Hepatocyte (in vitro differentiated cells): ENCODE data around the gene TTYH2. TPM values are rescaled to one million over a fixed set of nuclear protein-coding genes. Genes with fewer than 3 reads are reported as not detected.

ENCODE experiments used
- DNase-seq: peaks from one replicate; pipeline ENCODE4 v3.0.0-alpha.2; 2016; ENCODE audit warnings: low spot score
- H2AFZ ChIP-seq: fragments of 200-600 bp; sonication (generic); 2 replicates; pipeline ENCODE4 v1.6.0; 2016; ENCODE audit warnings: antibody characterized with exemption, mild to moderate bottlenecking
- H3K27ac ChIP-seq: fragments of 200-600 bp; sonication (generic); 2 replicates; pipeline ENCODE4 v1.5.1; 2016; ENCODE audit warnings: mild to moderate bottlenecking
- H3K27me3 ChIP-seq: fragments of 200-600 bp; sonication (generic); 2 replicates; pipeline ENCODE4 v1.6.1; 2016
- H3K36me3 ChIP-seq: fragments of 200-600 bp; sonication (generic); replicated peaks from 2 replicates; pipeline ENCODE4 v1.5.1; 2016; ENCODE audit warnings: low read depth; ENCODE audit not compliant: insufficient read depth
- H3K4me1 ChIP-seq: fragments of 200-600 bp; sonication (generic); 2 replicates; pipeline ENCODE4 v1.5.1; 2016; ENCODE audit warnings: mild to moderate bottlenecking, moderate library complexity; ENCODE audit not compliant: insufficient read depth
- H3K4me2 ChIP-seq: fragments of 200-600 bp; sonication (generic); 2 replicates; pipeline ENCODE4 v1.6.0; 2016
- H3K4me3 ChIP-seq: fragments of 200-600 bp; sonication (generic); 2 replicates; pipeline ENCODE4 v1.5.1; 2016; ENCODE audit warnings: mild to moderate bottlenecking
- H3K79me2 ChIP-seq: fragments of 200-600 bp; sonication (generic); 2 replicates; pipeline ENCODE4 v1.6.0; 2017; ENCODE audit warnings: mild to moderate bottlenecking
- H3K9me2 ChIP-seq: fragments of 200-600 bp; sonication (generic); replicated peaks from 2 replicates; pipeline ENCODE4 v1.6.0; 2017; ENCODE audit warnings: mild to moderate bottlenecking; ENCODE audit not compliant: insufficient read depth
- H3K9me3 ChIP-seq: fragments of 200-600 bp; sonication (generic); 2 replicates; pipeline ENCODE4 v1.5.1; 2016; ENCODE audit warnings: low read depth, mild to moderate bottlenecking
- H4K20me1 ChIP-seq: fragments of 200-600 bp; sonication (generic); 2 replicates; pipeline ENCODE4 v1.6.0; 2016; ENCODE audit warnings: mild to moderate bottlenecking; ENCODE audit not compliant: insufficient read depth, poor library complexity, severe bottlenecking
- EZH2 ChIP-seq: fragments of 200-600 bp; sonication (generic); IDR thresholded peaks from 2 replicates; pipeline ENCODE4 v1.6.1; 2016; ENCODE audit warnings: antibody characterized with exemption, mild to moderate bottlenecking, borderline replicate concordance
- EZH2phosphoT487 ChIP-seq: fragments of 200-600 bp; sonication (generic); IDR thresholded peaks from one replicate; pipeline ENCODE4 v1.6.1; 2018; ENCODE audit warnings: antibody characterized with exemption, mild to moderate bottlenecking, low read depth, moderate library complexity; ENCODE audit not compliant: unreplicated experiment, severe bottlenecking
- WGBS: methylation state at CpG from one replicate; pipeline ENCODE4 v1.1.6; 2016; ENCODE audit warnings: low lambda C conversion rate; ENCODE audit errors: missing lambda C conversion rate; 5-methylcytosine and 5-hydroxymethylcytosine counted together
- polyA plus RNA-seq: library from polyadenylated mRNA; unstranded; fragments of >200 nt; fragmentation: Nextera tagmentation; extraction: Ambion mirVana; gene quantifications from 2 replicates; pipeline ENCODE4 v1.2.1, GENCODE V29; 2016
- total RNA-seq: library from RNA; depleted of rRNA; stranded (reverse); fragments of >200 nt; gene quantifications from 2 replicates; pipeline ENCODE4 v1.2.3, GENCODE V29; 2014
- TF ChIP-seq, protein P1 (sequence below): fragments of 200-600 bp; sonication (generic); IDR thresholded peaks from 2 replicates; pipeline ENCODE4 v1.5.1; 2016; ENCODE audit warnings: antibody characterized with exemption, mild to moderate bottlenecking; ENCODE audit not compliant: poor library complexity

The TTYH2 gene
- total and polyA plus RNA-seq, 2 experiments from 2014 or later = 7.4 to 7.8 TPM

DNA sequence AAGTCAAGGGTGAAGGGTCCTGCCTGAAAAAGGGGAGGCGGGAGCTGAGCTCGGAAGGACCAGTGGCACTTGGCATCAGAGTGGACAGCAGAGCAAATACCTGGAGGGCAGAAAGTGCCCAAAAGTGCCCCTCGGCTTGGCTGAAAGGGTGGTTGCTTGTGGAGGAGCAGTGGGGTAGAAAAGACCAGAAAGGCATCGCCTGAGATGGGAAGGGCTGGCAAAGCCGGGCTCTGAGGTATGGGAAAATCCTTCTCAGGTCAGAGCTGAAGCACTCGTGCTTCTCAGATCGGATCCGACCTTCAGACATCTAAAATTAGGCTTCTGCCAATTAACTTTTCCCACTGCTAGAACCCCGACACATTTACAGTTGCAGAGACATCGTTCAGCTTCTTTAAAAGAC, 11.4 kb upstream of the TTYH2 start:
- 87% methylated on average over 10 of the region's 10 CpGs for WGBS
- no peak overlapping the region for H3K27ac ChIP-seq

DNA sequence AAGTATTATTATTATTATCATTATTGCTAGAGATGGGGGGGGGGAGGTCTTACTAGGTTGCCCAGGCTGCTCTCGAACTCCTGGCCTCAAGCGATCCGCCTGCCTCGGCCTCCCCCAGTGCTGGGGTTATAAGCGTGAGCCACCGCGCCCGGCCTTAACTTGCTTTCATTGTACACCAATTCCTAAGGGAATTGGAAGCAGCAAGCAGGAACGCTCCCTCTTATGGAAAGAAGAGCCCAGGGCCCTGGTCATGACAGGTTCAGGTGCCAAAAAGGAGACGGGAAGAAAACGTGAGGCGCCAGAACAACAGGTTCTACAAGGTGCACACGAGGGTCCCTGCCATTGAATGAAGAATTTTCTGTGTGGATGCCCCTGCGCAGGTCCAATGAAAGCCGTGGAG, 10.4 kb upstream of the TTYH2 start:
- H3K4me1 ChIP-seq = peaks cover 18% of the 10 kb centered on the region
- H3K27me3 ChIP-seq = peaks cover 11% of the 10 kb centered on the region
- H3K36me3 ChIP-seq = no peaks in the 10 kb centered on the region
- H3K9me2 ChIP-seq = no peaks in the 10 kb centered on the region
- H3K9me3 ChIP-seq = no peaks in the 10 kb centered on the region
- H3K4me3 ChIP-seq = no peak overlapping the region
- WGBS = 50% methylated on average over 15 of the region's 15 CpGs
- TF ChIP-seq EZH2phosphoT487 (no peak), EZH2 (no peak)
- TF ChIP-seq, protein P1, sequence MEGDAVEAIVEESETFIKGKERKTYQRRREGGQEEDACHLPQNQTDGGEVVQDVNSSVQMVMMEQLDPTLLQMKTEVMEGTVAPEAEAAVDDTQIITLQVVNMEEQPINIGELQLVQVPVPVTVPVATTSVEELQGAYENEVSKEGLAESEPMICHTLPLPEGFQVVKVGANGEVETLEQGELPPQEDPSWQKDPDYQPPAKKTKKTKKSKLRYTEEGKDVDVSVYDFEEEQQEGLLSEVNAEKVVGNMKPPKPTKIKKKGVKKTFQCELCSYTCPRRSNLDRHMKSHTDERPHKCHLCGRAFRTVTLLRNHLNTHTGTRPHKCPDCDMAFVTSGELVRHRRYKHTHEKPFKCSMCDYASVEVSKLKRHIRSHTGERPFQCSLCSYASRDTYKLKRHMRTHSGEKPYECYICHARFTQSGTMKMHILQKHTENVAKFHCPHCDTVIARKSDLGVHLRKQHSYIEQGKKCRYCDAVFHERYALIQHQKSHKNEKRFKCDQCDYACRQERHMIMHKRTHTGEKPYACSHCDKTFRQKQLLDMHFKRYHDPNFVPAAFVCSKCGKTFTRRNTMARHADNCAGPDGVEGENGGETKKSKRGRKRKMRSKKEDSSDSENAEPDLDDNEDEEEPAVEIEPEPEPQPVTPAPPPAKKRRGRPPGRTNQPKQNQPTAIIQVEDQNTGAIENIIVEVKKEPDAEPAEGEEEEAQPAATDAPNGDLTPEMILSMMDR = no peak
- H4K20me1 ChIP-seq = peaks cover 35% of the 10 kb centered on the region
- no peak overlapping the region for H2AFZ ChIP-seq
- H3K4me2 ChIP-seq = peak overlapping the region; percentile 58
- no peak overlapping the region for H3K27ac ChIP-seq
- no peak for DNase-seq
- H3K79me2 ChIP-seq = peaks cover 42% of the 10 kb centered on the region

More for the DNA sequence above, 11.4 kb upstream of the TTYH2 start:
- Histone ChIP-seq H4K20me1 (peaks cover 25% of the 10 kb centered on the region), H3K4me1 (peaks cover 18% of the 10 kb centered on the region), H3K9me3 (no peaks in the 10 kb centered on the region), H3K27me3 (peaks cover 11% of the 10 kb centered on the region), H3K36me3 (no peaks in the 10 kb centered on the region), H3K79me2 (peaks cover 32% of the 10 kb centered on the region), H3K4me2 (no peak overlapping the region), H2AFZ (no peak overlapping the region), H3K9me2 (no peaks in the 10 kb centered on the region), H3K4me3 (no peak overlapping the region)
- no peak for DNase-seq
- TF ChIP-seq, protein P1 = no peak
- TF ChIP-seq EZH2 (no peak), EZH2phosphoT487 (no peak)

DNA sequence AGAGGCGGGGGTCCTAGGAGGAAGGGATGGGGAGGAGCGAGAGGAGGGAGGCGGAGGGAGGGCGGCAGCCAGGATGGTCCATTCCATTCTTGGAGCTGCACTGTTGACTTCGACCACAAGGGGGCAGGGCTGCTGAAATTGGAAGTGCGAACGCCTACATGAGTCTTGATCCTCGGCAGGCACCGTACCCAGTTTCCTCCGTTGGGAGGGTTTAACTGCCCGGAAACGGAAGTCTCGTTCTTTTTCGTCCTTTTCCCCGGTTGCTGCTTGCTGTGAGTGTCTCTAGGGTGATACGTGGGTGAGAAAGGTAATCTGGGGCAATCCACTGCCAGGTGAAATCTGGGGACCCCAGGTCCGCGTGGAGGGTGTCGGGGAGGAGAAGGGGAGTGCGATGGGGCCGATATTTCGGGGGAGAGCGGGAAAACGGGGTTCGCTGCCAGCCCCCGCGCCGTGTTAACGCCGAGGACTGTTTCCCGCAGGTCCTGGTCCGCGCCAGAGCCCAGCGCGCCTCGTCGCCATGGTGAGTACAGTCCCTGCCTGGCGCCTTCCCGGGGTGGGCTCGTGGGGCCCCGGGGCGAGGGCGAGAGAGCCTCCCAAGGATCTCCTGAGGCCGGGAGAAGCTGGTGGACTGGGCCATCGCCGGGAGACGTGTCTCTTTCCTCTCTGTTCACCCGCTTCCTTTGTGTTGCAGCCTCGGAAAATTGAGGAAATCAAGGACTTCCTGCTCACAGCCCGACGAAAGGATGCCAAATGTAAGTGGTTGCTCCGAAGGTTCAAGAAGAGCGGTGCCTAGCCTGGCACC, 9.7 kb upstream of the TTYH2 start, which contains the start of gene RPL38:
TSS of gene RPL38 (plus strand) at position 240 of the 802 bp plus-strand sequence. CDS start at position 518, 278 bp downstream.
- Histone ChIP-seq H3K27ac (peak within 1 kb of the TSS; percentile 90), H3K9me3 (no peaks in the 10 kb centered on the region), H3K9me2 (no peaks in the 10 kb centered on the region), H3K4me2 (peak within 1 kb of the TSS; percentile 92), H3K36me3 (no peaks in the 10 kb centered on the region), H3K27me3 (peaks cover 11% of the 10 kb centered on the region), H3K4me1 (peaks cover 18% of the 10 kb centered on the region), H3K79me2 (peaks cover 46% of the 10 kb centered on the region), H4K20me1 (peaks cover 42% of the 10 kb centered on the region), H2AFZ (peak within 1 kb of the TSS; percentile 20), H3K4me3 (peak within 1 kb of the TSS; percentile 81)
- TF ChIP-seq, protein P1 = peak; percentile 94
- no peak for TF ChIP-seq EZH2phosphoT487
- peak; percentile 97 for DNase-seq
- WGBS = 1% methylated on average over 43 of the region's 53 CpGs
